NAMALWA (cell line): Measurements from ENCODE around the gene UHRF2.
"Not testable (repeated sequence)": the region's sequence is repeated elsewhere in the genome, so short reads cannot be mapped to it uniquely, and the experiment has no call there.

Source experiments
- DNase-seq: peaks from one replicate; pipeline ENCODE4 v3.0.0-alpha.2; 2015; ENCODE audit warnings: low spot score

The UHRF2 gene

GRCh38 chr9:6428940-6429889, 16.2 kb downstream of the UHRF2 start:
- peak; percentile 76 for DNase-seq

DNA sequence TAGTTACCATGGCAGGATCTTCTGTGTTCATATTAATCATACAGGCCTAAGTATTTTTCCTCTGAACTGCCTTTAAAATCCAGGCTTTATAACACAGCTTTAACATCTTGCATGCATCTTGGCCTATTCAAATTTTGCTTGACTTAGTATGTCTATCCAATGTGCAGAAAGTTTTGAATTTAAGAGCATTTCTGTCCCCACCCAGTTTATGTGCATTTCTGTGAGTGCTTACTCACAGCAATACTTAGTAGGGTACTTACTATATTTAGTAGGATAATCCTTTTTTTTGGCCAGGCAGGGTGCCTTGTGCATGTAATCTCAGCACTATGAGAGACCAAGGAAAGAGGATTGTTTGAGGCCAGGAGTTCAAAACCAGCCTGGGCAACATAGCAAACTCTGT, 18.0 kb downstream of the UHRF2 start:
- DNase-seq: no peak

GRCh38 chr9:6433410-6433809, 20.4 kb downstream of the UHRF2 start:
- DNase-seq: no peak

DNA sequence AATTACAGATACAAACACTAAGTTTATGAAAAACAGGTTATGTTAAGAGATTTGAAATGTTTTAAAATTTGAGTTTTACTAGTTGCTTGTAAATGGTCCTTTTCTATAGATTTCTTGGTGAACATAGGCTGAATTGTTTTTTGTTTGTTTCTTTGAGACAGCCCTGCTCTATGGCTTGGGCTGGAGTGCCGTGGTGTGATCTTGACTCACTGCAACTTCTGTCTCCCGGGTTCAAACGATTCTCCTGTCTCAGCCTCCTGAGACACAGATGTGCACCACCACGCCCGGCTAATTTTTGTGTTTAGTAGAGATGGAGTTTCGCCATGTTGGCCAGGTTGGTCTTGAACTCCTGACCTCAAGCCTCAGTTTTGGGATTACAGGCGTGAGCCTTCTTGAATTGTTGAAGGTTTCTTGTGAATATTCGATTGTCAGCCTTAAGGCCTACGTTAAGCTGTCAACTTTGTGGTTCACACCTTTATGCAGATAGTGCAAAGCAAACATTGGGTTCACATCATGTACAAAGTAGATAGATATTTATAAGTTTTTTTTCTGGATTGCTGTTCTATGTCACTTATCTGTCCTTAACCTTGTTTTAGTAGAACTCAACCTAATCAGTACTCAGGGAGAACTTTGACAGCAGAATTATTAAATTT, 26.2 kb downstream of the UHRF2 start:
- no peak for DNase-seq

- no peak for DNase-seq
These were observed 27.4 kb downstream of the UHRF2 start for GRCh38 chr9:6440405-6440804.

DNA sequence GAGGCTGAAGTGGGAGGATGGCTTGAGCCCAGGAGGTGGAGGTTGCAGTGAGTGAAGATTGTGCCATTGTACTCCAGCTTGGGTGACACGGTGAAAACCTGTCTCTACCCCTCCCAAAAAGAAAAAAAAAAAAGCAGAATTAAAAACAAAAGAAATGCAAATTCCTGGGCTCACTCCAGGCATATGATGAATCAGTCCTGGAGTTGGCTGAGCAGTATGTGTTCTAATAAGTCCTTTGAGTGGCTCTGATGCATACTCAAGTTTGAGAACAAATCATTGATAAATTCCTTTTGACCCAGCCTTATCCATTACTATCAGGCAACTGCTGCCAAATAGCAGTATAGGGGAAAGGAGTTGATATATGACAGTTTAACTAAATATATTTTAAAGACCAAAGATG, 28.3 kb downstream of the UHRF2 start:
- DNase-seq: no peak

GRCh38 chr9:6443661-6444060, 30.7 kb downstream of the UHRF2 start:
- no peak for DNase-seq

DNA sequence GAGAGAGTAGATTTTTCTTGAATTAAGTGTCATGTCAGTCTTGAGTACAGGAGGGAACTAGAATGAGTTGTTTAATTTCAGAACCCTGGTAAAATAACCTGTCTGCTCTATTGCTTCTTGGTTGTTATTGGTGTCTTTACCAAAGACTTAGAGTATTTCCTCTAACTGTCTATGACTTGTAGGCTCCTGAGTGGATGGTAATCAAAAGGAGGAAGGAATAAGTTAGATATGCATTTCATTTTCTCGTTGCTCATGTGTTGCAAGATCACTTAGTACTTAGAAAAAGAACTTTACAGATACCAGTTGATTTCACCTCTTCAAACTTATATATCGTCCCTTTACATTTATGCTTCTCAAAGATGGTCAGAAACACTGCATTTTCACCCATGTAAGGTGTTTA, 31.1 kb downstream of the UHRF2 start:
- DNase-seq: no peak

DNA sequence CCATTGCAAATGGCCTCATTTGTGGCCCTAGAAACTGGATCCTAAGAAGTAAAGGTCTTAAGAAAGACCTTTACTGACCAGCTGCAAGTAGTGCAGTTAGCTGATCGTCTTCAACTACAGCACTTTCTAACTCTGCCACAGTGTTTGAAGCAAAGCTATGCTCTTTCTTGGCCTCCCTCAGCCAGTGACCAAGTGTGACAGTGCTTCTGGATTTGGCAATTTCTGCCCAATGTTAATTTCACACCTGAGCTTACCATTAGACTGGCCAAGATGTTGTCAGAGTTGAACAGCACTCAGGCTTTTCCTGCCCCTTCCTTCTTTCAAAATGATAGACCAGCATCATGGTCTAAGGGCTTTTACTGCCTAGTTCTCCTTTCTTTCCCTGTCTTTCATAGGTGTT, 36.1 kb downstream of the UHRF2 start:
- DNase-seq: no peak

GRCh38 chr9:6449645-6450044, 36.6 kb downstream of the UHRF2 start:
- no peak for DNase-seq

DNA sequence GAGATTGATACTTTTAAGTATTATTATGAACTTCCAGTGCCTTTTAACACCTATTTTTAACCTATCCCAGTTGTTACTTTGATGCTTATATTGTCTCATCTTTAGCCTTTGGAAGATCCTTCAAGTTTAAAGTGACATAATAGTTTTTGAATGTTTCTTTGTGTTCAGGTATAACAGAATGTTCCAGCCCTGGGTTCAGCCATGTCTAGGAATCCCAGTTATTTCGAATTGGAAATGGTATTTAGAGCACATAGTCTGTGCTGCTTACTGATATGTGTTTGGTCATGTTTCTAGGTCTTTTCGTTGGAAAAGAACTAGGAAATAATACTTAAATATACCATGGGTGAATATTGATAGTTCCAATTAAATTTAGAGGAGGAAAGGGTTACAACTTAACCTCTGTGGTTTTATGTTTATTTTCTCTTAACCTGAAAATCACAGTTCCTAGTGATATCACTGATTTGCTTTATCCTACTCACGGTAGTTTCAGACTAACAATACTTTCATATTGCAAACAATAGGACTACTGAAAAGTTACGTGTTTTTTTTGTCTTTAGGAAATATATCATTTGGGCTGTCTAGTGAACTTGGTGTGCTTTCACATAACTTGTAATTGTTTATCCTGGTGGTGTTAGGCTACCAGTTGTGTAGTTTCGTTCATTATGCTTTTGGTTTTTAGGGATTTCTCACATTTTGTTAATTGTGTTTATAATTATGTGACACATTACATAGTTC, 37.8 kb downstream of the UHRF2 start:
- DNase-seq: no peak

DNA sequence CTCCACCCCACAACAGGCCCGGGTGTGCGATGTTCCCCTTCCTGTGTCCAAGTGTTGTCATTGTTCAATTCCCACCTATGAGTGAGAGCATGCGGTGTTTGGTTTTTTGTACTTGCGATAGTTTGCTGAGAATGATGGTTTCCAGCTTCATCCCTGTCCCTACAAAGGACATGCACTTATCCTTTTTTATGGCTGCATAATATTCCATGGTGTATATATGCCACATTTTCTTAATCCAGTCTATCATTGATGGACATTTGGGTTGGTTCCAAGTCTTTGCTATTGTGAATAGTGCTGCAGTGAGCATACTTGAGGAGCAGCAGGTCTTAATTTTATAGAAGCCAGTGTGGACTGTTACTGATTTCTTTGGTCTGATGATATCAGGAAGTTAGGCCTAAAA, 42.3 kb downstream of the UHRF2 start:
- not testable (repeated sequence) for DNase-seq

DNA sequence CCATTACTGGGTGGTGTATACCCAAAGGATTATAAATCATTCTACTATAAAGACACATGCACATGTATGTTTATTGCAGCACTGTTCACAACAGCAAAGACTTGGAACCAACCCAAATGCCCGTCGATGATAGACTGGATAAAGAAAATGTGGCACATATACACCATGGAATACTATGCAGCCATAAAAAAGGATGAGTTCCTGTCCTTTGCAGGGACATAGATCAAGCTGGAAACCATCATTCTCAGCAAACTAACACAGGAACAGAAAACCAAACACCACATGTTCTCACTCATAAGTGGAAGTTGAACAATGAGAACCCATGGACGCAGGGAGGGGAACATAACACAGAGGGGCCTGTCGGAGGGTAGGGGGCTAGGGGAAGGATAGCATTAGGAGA, 45.7 kb downstream of the UHRF2 start:
- DNase-seq: not testable (repeated sequence)

DNA sequence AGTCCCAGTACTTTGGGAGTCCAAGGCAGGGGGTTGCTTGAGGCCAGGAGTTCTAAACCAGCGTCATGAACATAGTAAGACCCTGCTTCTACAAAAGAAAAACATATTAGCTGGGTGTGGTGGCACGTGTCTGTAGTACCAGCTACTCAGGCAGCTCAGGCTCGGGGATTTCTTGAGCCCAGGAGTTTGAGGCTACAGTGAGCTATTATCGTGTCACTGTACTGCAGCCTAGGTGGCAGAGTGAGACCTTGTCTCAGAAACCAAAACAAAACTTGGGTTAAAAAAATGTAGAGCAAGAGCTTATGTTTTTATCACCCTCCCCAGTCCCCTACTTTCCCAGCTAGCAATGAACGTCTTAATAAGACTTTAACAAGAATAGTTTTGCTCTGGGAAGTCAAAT, 46.7 kb downstream of the UHRF2 start:
- no peak for DNase-seq

DNA sequence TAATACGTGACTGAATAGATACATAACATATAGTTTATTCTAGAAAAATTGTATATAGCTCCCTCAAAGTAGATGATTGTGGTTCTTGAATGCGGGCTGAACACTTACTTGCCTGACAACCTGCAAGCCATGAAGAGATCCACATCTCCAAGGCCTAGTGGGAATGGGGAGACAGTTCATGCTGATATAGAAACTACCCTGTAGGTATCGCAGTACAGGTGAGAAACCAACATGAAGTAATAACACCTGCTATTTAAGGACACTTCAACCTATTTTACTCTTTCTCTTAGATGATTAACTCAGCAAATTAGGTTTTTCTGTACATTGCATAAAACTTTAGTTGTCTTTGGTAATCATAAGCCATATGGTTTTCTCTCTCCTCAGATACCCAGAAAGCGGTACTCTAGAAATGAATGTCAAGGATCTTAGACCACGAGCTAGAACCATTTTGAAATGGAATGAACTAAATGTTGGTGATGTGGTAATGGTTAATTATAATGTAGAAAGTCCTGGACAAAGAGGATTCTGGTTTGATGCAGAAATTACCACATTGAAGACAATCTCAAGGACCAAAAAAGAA, 47.3 kb downstream of the UHRF2 start:
- no peak for DNase-seq

DNA sequence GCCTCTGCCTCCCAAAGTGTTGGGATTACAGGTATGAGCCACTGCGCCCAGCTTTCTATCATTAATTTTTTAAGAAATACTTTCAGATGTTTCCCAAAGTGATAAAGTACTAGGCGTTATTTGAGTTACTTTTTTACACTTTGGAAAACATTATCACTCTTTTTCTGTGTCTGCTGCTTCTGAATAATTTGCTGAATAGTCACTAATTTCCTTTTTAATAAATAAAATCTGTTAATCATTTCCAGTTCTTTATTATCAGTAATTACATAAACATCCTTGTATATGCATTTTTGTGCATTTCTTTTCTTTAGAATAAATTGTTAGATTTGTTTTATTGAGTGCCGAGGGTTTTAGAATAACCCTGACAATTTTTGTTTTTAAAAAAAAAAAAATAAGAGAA, 48.6 kb downstream of the UHRF2 start:
- no peak for DNase-seq

- no peak for DNase-seq
These were observed 54.1 kb downstream of the UHRF2 start for GRCh38 chr9:6467006-6467625.

GRCh38 chr9:6471231-6471850, 58.3 kb downstream of the UHRF2 start:
- no peak for DNase-seq

DNA sequence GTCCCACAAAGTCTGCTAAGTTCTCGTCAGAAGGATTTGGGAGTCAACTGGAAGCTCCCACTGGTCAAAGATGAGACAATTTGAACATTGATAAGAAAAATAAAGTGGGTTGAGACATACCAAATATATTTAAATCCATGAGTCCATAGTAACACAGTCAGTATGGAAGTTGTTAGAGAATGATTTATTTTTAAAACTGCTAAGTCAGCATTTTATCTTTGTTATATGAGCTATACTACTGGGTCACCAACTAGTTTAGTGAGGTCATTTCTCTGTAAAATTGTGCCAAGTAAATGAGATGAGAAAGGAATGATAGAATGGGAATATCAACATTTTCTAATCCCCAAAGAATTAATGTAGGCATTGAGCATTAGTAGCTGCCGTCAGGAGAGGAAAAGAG, 60.2 kb downstream of the UHRF2 start:
- DNase-seq: no peak

GRCh38 chr9:6479959-6480358, 67.0 kb downstream of the UHRF2 start:
- no peak for DNase-seq

DNA sequence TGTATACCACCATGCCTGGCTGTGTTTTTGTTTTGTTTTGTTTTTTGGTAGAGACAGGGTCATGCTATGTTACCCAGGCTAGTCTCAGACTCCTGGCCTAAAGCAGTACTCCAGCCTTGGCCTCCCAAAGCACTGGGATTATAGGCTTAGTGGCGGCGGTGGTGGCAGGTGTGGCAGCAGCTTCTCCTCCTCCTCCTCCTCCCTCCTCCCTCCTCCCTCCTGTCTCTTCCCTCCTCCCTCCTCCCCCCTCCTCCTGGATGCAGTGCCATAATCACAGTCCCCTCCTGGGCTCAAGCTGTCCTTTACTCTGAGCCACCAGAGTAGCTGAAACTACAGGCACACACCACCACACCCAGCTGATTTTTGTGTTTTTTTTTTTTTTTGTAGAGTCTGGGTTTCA, 71.2 kb downstream of the UHRF2 start:
- DNase-seq: no peak

DNA sequence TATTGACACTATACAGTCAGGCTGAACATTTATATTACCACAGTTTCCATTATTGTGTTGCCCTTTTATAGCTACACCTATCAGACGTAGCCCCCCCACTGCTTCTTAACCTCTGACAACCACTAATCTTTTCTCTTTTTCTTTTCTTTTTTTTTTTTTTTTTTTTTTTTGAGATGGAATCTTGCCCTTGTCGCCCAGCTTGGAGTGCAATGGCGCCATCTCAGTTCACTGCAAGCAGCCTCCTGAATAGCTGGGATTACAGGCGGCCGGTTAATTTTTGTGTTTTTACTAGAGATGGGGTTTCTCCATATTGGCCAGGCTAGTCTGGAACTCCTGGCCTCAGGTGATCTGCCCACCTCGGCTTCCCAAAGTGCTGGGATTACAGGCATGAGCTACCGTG, 75.4 kb downstream of the UHRF2 start:
- no peak for DNase-seq
